ENCODE data around the gene CNTLN. TPM values are rescaled to one million over a fixed set of nuclear protein-coding genes. Genes with fewer than 3 reads are reported as not detected.

CNTLN gene
- total and polyA plus RNA-seq, 9 donors = 8.4 to 24.8 (median 16.2) TPM

- Histone ChIP-seq H3K9me3 (no peaks in the 10 kb centered on the region), H3K4me3 (no peak overlapping the region), H3K36me3 (no peaks in the 10 kb centered on the region), H3K27ac (no peak overlapping the region), H3K27me3 (no peaks in the 10 kb centered on the region), H3K4me1 (ENCODE audit: insufficient read depth) (no peaks in the 10 kb centered on the region)
- intact Hi-C loops (cut with DNase I) = no loop called here
- TF ChIP-seq EP300 (IDR thresholded peaks at IDR 0.05) = no peak
- TF ChIP-seq POLR2A (IDR thresholded peaks at IDR 0.05) = no peak
- TF ChIP-seq, protein P1, sequence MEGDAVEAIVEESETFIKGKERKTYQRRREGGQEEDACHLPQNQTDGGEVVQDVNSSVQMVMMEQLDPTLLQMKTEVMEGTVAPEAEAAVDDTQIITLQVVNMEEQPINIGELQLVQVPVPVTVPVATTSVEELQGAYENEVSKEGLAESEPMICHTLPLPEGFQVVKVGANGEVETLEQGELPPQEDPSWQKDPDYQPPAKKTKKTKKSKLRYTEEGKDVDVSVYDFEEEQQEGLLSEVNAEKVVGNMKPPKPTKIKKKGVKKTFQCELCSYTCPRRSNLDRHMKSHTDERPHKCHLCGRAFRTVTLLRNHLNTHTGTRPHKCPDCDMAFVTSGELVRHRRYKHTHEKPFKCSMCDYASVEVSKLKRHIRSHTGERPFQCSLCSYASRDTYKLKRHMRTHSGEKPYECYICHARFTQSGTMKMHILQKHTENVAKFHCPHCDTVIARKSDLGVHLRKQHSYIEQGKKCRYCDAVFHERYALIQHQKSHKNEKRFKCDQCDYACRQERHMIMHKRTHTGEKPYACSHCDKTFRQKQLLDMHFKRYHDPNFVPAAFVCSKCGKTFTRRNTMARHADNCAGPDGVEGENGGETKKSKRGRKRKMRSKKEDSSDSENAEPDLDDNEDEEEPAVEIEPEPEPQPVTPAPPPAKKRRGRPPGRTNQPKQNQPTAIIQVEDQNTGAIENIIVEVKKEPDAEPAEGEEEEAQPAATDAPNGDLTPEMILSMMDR (IDR thresholded peaks at IDR 0.05) = no peak
- DNase-seq = no peak
Measured at GRCh38 chr9:17191082-17191481, 56.2 kb downstream of the CNTLN start.

- Histone ChIP-seq H3K27me3 (no peaks in the 10 kb centered on the region), H3K27ac (no peak overlapping the region), H3K4me3 (no peak overlapping the region), H3K4me1 (ENCODE audit: insufficient read depth) (no peaks in the 10 kb centered on the region), H3K36me3 (no peaks in the 10 kb centered on the region), H3K9me3 (no peaks in the 10 kb centered on the region)
- WGBS, 3 donors = 60 to 68% (median 62%) methylated on average over 8 of the region's 8 CpGs
- intact Hi-C loops (cut with DNase I) = no loop called here
- no peak for DNase-seq
- TF ChIP-seq EP300 (IDR thresholded peaks at IDR 0.05) (no peak), POLR2A (IDR thresholded peaks at IDR 0.05) (no peak)
- TF ChIP-seq, protein P1 (IDR thresholded peaks at IDR 0.05) = no peak
Measured at GRCh38 chr9:17204611-17205152, 69.8 kb downstream of the CNTLN start.

DNA sequence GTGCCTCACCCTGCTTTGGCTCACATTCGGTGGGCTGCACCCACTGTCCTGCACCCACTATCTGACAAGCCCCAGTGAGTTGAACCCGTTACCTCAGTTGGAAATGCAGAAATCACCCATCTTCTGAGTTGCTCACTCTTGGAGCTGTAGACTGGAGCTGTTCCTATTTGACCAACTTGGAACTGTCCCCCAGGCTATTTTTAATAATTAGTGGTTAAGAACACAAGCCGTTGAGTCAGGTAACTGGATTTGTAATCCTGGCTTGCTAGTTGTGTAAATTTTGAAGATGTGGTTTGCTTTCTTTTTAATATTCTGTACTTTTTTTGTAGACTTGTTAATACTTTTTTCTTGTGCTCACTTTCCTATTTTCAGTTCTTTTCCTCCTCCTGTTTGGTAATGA, 81.2 kb downstream of the CNTLN start:
- H3K9me3 ChIP-seq = no peaks in the 10 kb centered on the region
- DNase-seq = no peak
- 74 to 87% (median 79%) methylated on average over 3 of the region's 3 CpGs for WGBS, 3 donors
- TF ChIP-seq POLR2A (IDR thresholded peaks at IDR 0.05) (no peak), EP300 (IDR thresholded peaks at IDR 0.05) (no peak)
- TF ChIP-seq, protein P1 (IDR thresholded peaks at IDR 0.05) = no peak
- H3K27me3 ChIP-seq = no peaks in the 10 kb centered on the region
- H3K4me1 ChIP-seq (ENCODE audit: insufficient read depth) = peaks cover 3% of the 10 kb centered on the region
- H3K4me3 ChIP-seq = no peak overlapping the region
- intact Hi-C loops (cut with DNase I) = no loop called here
- no peaks in the 10 kb centered on the region for H3K36me3 ChIP-seq
- H3K27ac ChIP-seq = no peak overlapping the region

- Histone ChIP-seq H3K27ac (no peak overlapping the region), H3K4me3 (no peak overlapping the region), H3K4me1 (ENCODE audit: insufficient read depth) (peaks cover 3% of the 10 kb centered on the region), H3K9me3 (no peaks in the 10 kb centered on the region), H3K27me3 (no peaks in the 10 kb centered on the region), H3K36me3 (no peaks in the 10 kb centered on the region)
- no peak for DNase-seq
- intact Hi-C loops (cut with DNase I) = no loop called here
- 89 to 95% (median 92%) methylated on average over 2 of the region's 2 CpGs for WGBS, 3 donors
- TF ChIP-seq EP300 (IDR thresholded peaks at IDR 0.05) (no peak), POLR2A (IDR thresholded peaks at IDR 0.05) (no peak)
- TF ChIP-seq, protein P1 (IDR thresholded peaks at IDR 0.05) = no peak
Measured at GRCh38 chr9:17216646-17217045, 81.8 kb downstream of the CNTLN start.
